Measurements from ENCODE around the gene SIGLEC1. TPM values are rescaled to one million over a fixed set of nuclear protein-coding genes. Genes with fewer than 3 reads are reported as not detected.

The SIGLEC1 gene
- total and polyA plus RNA-seq, 2 experiments from 2014 or later: not detected

DNA sequence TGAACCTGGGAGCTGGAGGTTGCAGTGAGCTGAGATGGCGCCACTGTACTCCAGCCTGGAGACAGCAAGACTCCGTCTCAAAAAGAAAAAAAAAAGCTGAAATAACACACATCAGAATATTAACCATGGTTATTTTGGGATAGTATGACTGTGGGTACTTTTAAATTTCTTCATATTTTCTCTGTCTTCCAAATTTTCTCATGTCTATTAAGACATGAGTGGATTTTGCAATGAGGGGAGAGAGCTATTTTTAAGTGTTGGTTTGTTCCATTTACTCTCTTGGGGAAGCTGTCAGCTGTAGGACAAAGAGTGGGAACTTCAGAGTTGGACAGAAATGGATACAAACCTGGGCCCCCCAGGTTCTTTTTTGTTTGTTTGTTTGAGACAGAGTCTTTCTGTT is 44.9 kb upstream of the SIGLEC1 start:
- Histone ChIP-seq H3K4me1 (ENCODE audit: insufficient read depth) (peaks cover 17% of the 10 kb centered on the region), H3K9me2 (ENCODE audit: insufficient read depth) (no peaks in the 10 kb centered on the region), H2AFZ (no peak overlapping the region), H3K27ac (ENCODE audit: low read depth) (no peak overlapping the region), H3K27me3 (ENCODE audit: insufficient read depth) (no peaks in the 10 kb centered on the region), H3K79me2 (replicated peaks; ENCODE audit: insufficient read depth) (peaks cover 12% of the 10 kb centered on the region; the same call in 1 of the 2 replicates), H3F3A (replicated peaks; ENCODE audit: low read depth) (peaks cover 7% of the 10 kb centered on the region), H3K36me3 (ENCODE audit: insufficient read depth) (peaks cover 7% of the 10 kb centered on the region; the same call in 1 of the 2 replicates), H4K20me1 (replicated peaks; ENCODE audit: insufficient read depth) (peaks cover 18% of the 10 kb centered on the region), H3K4me3 (no peak overlapping the region), H3K4me2 (no peak overlapping the region)
- peaks cover 22% of the 10 kb centered on the region for H3K36me3 Mint-ChIP-seq (ENCODE audit: low read depth)
- peaks cover 7% of the 10 kb centered on the region for H3K4me1 Mint-ChIP-seq
- DNase-seq (ENCODE audit: low spot score) (no peak), ATAC-seq (no peak)
- peaks cover 20% of the 10 kb centered on the region for H3K27me3 Mint-ChIP-seq (ENCODE audit: insufficient read depth, low read depth, poor library complexity)
- H3K9me3 Mint-ChIP-seq: no peaks in the 10 kb centered on the region
- H3K27ac Mint-ChIP-seq: no peak overlapping the region
- no peak overlapping the region for H3K4me3 Mint-ChIP-seq
- TF ChIP-seq ZNF331 (CRISPR knock-in tag; IDR thresholded peaks at IDR 0.05; ENCODE audit: low read depth) (no peak), JUNB (IDR thresholded peaks at IDR 0.05; ENCODE audit: unreplicated experiment) (no peak), ZNF114 (CRISPR knock-in tag; IDR thresholded peaks at IDR 0.05) (no peak), STAT1 (IDR thresholded peaks at IDR 0.05; ENCODE audit: unreplicated experiment) (no peak), EZH2phosphoT487 (IDR thresholded peaks at IDR 0.05; ENCODE audit: unreplicated experiment) (no peak), NANOG (IDR thresholded peaks at IDR 0.05; ENCODE audit: borderline replicate concordance) (no peak), EZH2 (IDR thresholded peaks at IDR 0.05; ENCODE audit: low read depth, unreplicated experiment) (no peak), CREB1 (CRISPR knock-in tag; IDR thresholded peaks at IDR 0.05; ENCODE audit: low read depth) (no peak), POLR2AphosphoS5 (IDR thresholded peaks at IDR 0.05; ENCODE audit: low read depth) (no peak)
- TF ChIP-seq, protein P1, sequence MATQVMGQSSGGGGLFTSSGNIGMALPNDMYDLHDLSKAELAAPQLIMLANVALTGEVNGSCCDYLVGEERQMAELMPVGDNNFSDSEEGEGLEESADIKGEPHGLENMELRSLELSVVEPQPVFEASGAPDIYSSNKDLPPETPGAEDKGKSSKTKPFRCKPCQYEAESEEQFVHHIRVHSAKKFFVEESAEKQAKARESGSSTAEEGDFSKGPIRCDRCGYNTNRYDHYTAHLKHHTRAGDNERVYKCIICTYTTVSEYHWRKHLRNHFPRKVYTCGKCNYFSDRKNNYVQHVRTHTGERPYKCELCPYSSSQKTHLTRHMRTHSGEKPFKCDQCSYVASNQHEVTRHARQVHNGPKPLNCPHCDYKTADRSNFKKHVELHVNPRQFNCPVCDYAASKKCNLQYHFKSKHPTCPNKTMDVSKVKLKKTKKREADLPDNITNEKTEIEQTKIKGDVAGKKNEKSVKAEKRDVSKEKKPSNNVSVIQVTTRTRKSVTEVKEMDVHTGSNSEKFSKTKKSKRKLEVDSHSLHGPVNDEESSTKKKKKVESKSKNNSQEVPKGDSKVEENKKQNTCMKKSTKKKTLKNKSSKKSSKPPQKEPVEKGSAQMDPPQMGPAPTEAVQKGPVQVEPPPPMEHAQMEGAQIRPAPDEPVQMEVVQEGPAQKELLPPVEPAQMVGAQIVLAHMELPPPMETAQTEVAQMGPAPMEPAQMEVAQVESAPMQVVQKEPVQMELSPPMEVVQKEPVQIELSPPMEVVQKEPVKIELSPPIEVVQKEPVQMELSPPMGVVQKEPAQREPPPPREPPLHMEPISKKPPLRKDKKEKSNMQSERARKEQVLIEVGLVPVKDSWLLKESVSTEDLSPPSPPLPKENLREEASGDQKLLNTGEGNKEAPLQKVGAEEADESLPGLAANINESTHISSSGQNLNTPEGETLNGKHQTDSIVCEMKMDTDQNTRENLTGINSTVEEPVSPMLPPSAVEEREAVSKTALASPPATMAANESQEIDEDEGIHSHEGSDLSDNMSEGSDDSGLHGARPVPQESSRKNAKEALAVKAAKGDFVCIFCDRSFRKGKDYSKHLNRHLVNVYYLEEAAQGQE (IDR thresholded peaks at IDR 0.05; ENCODE audit: unreplicated experiment): no peak
- TF ChIP-seq, protein P2, sequence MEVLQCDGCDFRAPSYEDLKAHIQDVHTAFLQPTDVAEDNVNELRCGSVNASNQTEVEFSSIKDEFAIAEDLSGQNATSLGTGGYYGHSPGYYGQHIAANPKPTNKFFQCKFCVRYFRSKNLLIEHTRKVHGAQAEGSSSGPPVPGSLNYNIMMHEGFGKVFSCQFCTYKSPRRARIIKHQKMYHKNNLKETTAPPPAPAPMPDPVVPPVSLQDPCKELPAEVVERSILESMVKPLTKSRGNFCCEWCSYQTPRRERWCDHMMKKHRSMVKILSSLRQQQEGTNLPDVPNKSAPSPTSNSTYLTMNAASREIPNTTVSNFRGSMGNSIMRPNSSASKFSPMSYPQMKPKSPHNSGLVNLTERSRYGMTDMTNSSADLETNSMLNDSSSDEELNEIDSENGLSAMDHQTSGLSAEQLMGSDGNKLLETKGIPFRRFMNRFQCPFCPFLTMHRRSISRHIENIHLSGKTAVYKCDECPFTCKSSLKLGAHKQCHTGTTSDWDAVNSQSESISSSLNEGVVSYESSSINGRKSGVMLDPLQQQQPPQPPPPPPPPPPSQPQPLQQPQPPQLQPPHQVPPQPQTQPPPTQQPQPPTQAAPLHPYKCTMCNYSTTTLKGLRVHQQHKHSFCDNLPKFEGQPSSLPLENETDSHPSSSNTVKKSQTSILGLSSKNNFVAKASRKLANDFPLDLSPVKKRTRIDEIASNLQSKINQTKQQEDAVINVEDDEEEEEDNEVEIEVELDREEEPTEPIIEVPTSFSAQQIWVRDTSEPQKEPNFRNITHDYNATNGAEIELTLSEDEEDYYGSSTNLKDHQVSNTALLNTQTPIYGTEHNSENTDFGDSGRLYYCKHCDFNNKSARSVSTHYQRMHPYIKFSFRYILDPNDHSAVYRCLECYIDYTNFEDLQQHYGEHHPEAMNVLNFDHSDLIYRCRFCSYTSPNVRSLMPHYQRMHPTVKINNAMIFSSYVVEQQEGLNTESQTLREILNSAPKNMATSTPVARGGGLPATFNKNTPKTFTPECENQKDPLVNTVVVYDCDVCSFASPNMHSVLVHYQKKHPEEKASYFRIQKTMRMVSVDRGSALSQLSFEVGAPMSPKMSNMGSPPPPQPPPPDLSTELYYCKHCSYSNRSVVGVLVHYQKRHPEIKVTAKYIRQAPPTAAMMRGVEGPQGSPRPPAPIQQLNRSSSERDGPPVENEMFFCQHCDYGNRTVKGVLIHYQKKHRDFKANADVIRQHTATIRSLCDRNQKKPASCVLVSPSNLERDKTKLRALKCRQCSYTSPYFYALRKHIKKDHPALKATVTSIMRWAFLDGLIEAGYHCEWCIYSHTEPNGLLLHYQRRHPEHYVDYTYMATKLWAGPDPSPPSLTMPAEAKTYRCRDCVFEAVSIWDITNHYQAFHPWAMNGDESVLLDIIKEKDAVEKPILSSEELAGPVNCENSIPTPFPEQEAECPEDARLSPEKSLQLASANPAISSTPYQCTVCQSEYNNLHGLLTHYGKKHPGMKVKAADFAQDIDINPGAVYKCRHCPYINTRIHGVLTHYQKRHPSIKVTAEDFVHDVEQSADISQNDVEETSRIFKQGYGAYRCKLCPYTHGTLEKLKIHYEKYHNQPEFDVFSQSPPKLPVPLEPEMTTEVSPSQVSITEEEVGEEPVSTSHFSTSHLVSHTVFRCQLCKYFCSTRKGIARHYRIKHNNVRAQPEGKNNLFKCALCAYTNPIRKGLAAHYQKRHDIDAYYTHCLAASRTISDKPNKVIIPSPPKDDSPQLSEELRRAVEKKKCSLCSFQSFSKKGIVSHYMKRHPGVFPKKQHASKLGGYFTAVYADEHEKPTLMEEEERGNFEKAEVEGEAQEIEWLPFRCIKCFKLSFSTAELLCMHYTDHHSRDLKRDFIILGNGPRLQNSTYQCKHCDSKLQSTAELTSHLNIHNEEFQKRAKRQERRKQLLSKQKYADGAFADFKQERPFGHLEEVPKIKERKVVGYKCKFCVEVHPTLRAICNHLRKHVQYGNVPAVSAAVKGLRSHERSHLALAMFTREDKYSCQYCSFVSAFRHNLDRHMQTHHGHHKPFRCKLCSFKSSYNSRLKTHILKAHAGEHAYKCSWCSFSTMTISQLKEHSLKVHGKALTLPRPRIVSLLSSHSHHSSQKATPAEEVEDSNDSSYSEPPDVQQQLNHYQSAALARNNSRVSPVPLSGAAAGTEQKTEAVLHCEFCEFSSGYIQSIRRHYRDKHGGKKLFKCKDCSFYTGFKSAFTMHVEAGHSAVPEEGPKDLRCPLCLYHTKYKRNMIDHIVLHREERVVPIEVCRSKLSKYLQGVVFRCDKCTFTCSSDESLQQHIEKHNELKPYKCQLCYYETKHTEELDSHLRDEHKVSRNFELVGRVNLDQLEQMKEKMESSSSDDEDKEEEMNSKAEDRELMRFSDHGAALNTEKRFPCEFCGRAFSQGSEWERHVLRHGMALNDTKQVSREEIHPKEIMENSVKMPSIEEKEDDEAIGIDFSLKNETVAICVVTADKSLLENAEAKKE (CRISPR knock-in tag; IDR thresholded peaks at IDR 0.05): no peak
- TF ChIP-seq, protein P3, sequence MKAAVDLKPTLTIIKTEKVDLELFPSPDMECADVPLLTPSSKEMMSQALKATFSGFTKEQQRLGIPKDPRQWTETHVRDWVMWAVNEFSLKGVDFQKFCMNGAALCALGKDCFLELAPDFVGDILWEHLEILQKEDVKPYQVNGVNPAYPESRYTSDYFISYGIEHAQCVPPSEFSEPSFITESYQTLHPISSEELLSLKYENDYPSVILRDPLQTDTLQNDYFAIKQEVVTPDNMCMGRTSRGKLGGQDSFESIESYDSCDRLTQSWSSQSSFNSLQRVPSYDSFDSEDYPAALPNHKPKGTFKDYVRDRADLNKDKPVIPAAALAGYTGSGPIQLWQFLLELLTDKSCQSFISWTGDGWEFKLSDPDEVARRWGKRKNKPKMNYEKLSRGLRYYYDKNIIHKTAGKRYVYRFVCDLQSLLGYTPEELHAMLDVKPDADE (IDR thresholded peaks at IDR 0.05): no peak
- TF ChIP-seq, protein P4, sequence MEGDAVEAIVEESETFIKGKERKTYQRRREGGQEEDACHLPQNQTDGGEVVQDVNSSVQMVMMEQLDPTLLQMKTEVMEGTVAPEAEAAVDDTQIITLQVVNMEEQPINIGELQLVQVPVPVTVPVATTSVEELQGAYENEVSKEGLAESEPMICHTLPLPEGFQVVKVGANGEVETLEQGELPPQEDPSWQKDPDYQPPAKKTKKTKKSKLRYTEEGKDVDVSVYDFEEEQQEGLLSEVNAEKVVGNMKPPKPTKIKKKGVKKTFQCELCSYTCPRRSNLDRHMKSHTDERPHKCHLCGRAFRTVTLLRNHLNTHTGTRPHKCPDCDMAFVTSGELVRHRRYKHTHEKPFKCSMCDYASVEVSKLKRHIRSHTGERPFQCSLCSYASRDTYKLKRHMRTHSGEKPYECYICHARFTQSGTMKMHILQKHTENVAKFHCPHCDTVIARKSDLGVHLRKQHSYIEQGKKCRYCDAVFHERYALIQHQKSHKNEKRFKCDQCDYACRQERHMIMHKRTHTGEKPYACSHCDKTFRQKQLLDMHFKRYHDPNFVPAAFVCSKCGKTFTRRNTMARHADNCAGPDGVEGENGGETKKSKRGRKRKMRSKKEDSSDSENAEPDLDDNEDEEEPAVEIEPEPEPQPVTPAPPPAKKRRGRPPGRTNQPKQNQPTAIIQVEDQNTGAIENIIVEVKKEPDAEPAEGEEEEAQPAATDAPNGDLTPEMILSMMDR (conservative IDR thresholded peaks at IDR 0.05; ENCODE audit: low read depth in 2 of 2): no peak
